AG08395 (cell line): ENCODE data around the gene DPP7.
"Not testable (repeated sequence)": the region's sequence is repeated elsewhere in the genome, so short reads cannot be mapped to it uniquely, and the experiment has no call there.

Experiments
- DNase-seq: peaks from one replicate; pipeline ENCODE4 v3.0.0; 2012; ENCODE audit warnings: mixed read lengths, low spot score

DPP7 gene

GRCh38 chr9:137147793-137148160, 33.2 kb upstream of the DPP7 start:
- DNase-seq = no peak

GRCh38 chr9:137147091-137147792, 32.7 kb upstream of the DPP7 start:
- no peak for DNase-seq

GRCh38 chr9:137146527-137146918, 32.0 kb upstream of the DPP7 start:
- no peak for DNase-seq

- DNase-seq = no peak
Measured at GRCh38 chr9:137145731-137146526, 31.4 kb upstream of the DPP7 start.

- no peak for DNase-seq
Measured at GRCh38 chr9:137143459-137143858, 28.9 kb upstream of the DPP7 start.

- DNase-seq = no peak
Measured at GRCh38 chr9:137141976-137142936, 27.7 kb upstream of the DPP7 start.

GRCh38 chr9:137141050-137141810, 26.7 kb upstream of the DPP7 start:
- no peak for DNase-seq

- DNase-seq = no peak
Measured at GRCh38 chr9:137140151-137141012, 25.8 kb upstream of the DPP7 start.

- DNase-seq = no peak
Measured at GRCh38 chr9:137139468-137140150, 25.1 kb upstream of the DPP7 start.

- peak; percentile 61 for DNase-seq
Measured at GRCh38 chr9:137138722-137139467, 24.4 kb upstream of the DPP7 start, which contains the start of gene GRIN1. GRIN1 (plus strand) TSS chr9:137139154; CDS start chr9:137139487, 333 bp downstream.

- DNase-seq = no peak
Measured at GRCh38 chr9:137138058-137138721, 23.7 kb upstream of the DPP7 start.

GRCh38 chr9:137136881-137137607, 22.5 kb upstream of the DPP7 start:
- DNase-seq = no peak

- DNase-seq = no peak
Measured at GRCh38 chr9:137136261-137136880, 21.8 kb upstream of the DPP7 start.

GRCh38 chr9:137135154-137135553, 20.6 kb upstream of the DPP7 start:
- DNase-seq = not testable (repeated sequence)

GRCh38 chr9:137134191-137134590, 19.7 kb upstream of the DPP7 start:
- DNase-seq = no peak

GRCh38 chr9:137130176-137130755, 15.7 kb upstream of the DPP7 start:
- no peak for DNase-seq
